ENCODE measurements around the gene ECHS1. TPM values are rescaled to one million over a fixed set of nuclear protein-coding genes. Genes with fewer than 3 reads are reported as not detected.
"Not testable (repeated sequence)": the region's sequence is repeated elsewhere in the genome, so short reads cannot be mapped to it uniquely, and the experiment has no call there.

ECHS1 gene
- total and polyA plus RNA-seq, 8 donors: 5.3 to 103 (median 69.2) TPM

DNA sequence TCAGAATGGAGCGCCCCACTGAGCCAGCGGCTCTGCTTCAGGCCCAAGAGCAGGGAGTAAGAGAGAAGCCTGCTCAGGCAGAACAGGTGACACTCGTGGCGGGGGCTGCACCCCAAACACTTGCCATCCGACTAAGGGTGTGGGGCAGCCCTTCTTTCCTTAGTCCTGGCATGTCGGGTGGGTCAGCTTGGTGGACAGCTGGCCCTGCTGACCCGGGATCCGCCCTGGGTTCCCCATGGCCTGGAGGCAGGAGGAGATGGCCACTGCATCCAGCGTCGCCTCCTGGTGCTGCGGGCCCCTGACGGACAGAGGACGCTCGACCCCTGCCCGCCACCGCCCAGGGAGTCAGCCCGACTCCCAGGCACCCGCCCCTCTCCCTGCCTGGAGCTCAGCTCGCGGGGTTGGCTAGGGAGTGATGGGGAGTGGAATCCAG lies 4.7 kb upstream of the ECHS1 start:
- H3K9me3 ChIP-seq: no peaks in the 10 kb centered on the region
- TF ChIP-seq EP300 (IDR thresholded peaks at IDR 0.05): no peak
- TF ChIP-seq, protein P1, sequence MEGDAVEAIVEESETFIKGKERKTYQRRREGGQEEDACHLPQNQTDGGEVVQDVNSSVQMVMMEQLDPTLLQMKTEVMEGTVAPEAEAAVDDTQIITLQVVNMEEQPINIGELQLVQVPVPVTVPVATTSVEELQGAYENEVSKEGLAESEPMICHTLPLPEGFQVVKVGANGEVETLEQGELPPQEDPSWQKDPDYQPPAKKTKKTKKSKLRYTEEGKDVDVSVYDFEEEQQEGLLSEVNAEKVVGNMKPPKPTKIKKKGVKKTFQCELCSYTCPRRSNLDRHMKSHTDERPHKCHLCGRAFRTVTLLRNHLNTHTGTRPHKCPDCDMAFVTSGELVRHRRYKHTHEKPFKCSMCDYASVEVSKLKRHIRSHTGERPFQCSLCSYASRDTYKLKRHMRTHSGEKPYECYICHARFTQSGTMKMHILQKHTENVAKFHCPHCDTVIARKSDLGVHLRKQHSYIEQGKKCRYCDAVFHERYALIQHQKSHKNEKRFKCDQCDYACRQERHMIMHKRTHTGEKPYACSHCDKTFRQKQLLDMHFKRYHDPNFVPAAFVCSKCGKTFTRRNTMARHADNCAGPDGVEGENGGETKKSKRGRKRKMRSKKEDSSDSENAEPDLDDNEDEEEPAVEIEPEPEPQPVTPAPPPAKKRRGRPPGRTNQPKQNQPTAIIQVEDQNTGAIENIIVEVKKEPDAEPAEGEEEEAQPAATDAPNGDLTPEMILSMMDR (IDR thresholded peaks at IDR 0.05): no peak
- no peak for TF ChIP-seq POLR2AphosphoS5 (IDR thresholded peaks at IDR 0.05)
- TF ChIP-seq POLR2A (IDR thresholded peaks at IDR 0.05): no peak
- WGBS, 5 donors: 11 to 29% (median 25%) methylated on average over 7 to 20 of the region's 20 CpGs
- peak overlapping the region; percentile 75 to 97 (median 82) for H3K4me3 ChIP-seq
- intact Hi-C loops (cut with DNase I; ENCODE audit: low total_unique reads): no loop called here
- no peaks in the 10 kb centered on the region for H3K27me3 ChIP-seq
- peak overlapping the region; percentile 85 to 93 (median 90) for H3K27ac ChIP-seq
- peaks cover 0 to 15% (median 11%) of the 10 kb centered on the region in 4 donors for H3K36me3 ChIP-seq
- no peak for DNase-seq
- peaks cover 21 to 44% (median 41%) of the 10 kb centered on the region in 4 donors for H3K4me1 ChIP-seq

DNA sequence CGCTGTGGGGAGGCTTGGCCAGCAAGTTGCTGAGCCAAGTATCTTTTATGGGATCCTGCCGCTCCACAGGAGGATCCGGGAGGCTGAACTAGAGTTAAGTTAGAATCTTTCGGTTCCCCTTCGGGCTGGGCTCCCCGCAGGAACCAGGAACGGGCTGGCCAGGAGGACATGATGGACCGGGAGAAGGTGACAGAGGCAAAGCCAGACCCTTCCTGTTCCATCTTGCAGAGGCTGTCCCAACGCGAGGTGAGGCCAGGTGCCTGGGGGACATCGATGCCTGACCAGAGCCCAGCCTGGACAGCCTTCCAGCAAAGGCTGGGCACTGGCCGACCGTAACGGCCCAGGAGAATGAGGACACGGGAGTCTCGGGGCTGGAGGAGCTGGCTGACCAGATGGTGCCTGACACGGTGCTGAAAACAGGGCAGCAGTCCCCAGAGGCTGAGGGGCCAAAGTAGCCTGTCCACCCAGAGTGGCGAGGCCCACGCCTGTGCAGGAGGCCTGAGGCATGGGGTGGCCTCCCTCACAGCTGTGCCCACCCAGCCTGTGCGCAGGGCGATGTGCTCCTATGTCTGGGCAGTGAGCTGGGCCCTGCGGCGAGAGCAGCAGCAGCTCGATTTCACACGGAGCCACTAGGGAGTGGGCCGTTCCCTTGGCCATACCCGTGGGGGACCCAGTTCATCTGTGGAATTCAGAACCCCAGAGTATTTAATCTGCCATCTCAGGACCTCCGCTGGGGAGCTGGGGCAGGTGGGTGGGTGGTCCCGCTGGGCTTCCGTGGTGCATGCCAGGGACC lies 4.1 kb upstream of the ECHS1 start:
- Histone ChIP-seq H3K27ac (peak overlapping the region in 3 of 5 donors; percentile 89 to 93 (median 90)), H3K4me1 (peaks cover 25 to 50% (median 46%) of the 10 kb centered on the region in 4 donors), H3K9me3 (no peaks in the 10 kb centered on the region), H3K36me3 (peaks cover 0 to 11% (median 9%) of the 10 kb centered on the region in 4 donors), H3K27me3 (no peaks in the 10 kb centered on the region), H3K4me3 (peak overlapping the region in 2 of 4 donors; percentile 86 to 97)
- DNase-seq: no peak
- 93 to 94% (median 93%) methylated on average over 18 to 30 of the region's 30 CpGs for WGBS, 5 donors
- TF ChIP-seq POLR2A (IDR thresholded peaks at IDR 0.05): no peak
- TF ChIP-seq, protein P1 (IDR thresholded peaks at IDR 0.05): no peak
- TF ChIP-seq EP300 (IDR thresholded peaks at IDR 0.05): no peak
- no peak for TF ChIP-seq POLR2AphosphoS5 (IDR thresholded peaks at IDR 0.05)
- intact Hi-C loops (cut with DNase I; ENCODE audit: low total_unique reads): no loop called here

DNA sequence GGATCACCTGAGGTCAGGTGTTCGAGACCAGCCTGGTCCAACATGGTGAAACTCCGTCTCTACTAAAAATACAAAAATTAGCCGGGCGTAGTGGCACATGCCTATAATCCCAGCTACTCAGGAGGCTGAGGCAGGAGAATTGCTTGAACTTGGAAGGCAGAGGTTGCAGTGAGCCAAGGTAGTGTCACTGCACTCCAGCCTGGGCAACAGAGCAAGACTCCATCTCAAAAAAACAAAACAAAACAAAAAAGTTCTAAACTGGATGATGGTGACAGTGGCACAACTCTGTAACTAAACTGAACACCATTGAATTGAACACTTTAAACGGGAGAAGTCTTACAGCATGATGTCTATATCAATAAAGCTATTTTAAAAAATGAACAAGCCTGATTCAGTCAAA lies 3.0 kb upstream of the ECHS1 start:
- 92 to 95% (median 92%) methylated on average over 5 of the region's 5 CpGs for WGBS, 5 donors
- H3K27me3 ChIP-seq; intact Hi-C loops (cut with DNase I; ENCODE audit: low total_unique reads); H3K9me3 ChIP-seq; H3K36me3 ChIP-seq; H3K4me3 ChIP-seq; H3K27ac ChIP-seq; DNase-seq: not testable (repeated sequence)
- peaks cover 31 to 57% (median 51%) of the 10 kb centered on the region in 4 donors for H3K4me1 ChIP-seq

DNA sequence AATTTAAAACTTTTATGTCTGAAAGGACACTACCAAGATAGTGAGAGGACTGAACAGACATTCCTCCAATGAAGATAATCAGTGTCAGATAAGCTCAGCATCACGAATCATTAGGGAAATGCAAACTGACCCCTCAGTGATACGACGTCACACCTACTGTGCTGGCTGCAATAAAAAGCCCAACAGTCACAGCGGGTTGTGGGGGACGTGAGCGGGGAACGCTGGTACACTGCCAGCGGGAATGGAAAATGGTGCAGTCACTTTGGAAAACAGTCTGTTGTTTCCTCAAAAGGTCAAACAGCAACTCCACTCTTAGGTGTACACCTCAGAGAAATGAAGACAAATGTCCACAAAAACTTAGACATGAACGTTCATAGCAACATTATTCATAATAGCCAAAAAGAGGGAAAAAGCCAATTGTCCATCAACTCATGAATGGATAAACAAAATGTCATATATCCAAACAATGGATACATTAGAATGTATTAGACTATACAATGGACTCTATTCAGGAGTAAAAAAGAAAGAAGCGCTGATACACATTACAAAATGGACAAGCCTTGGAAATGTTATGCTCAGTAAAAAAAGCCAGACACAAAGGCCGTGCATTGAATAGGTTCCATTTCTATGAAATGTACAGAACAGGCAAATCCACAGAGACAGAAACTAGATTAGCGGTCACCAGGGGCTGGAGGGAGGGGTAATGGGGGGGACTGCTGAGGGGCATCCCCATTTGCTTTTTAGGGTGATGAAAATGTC lies 2.4 kb upstream of the ECHS1 start:
- WGBS, 5 donors: 81 to 90% (median 86%) methylated on average over 12 of the region's 12 CpGs
- Histone ChIP-seq H3K9me3 (no peaks in the 10 kb centered on the region), H3K4me1 (peaks cover 31 to 54% (median 49%) of the 10 kb centered on the region in 4 donors), H3K27me3 (no peaks in the 10 kb centered on the region), H3K27ac (no peak overlapping the region), H3K36me3 (peaks cover 3 to 13% (median 9%) of the 10 kb centered on the region in 4 donors), H3K4me3 (no peak overlapping the region)
- TF ChIP-seq, protein P1 (IDR thresholded peaks at IDR 0.05): no peak
- intact Hi-C loops (cut with DNase I; ENCODE audit: low total_unique reads): no loop called here
- no peak for DNase-seq

Data from stomach (tissue), 9 donors.